H1 (cell line): ENCODE results near the gene HOXD12. TPM values are rescaled to one million over a fixed set of nuclear protein-coding genes. Genes with fewer than 3 reads are reported as not detected.
A peak's percentile ranks its signal among the peaks of the same experiment; 100 is the strongest.

ENCODE experiments used
- ASH2L ChIP-seq: fragments of 200-600, 300-600 bp; sonication (generic); IDR thresholded peaks from one replicate; pipeline ENCODE4 v1.7.1; 2017; ENCODE audit warnings: low read length
- BACH1 ChIP-seq: IDR thresholded peaks from 2 replicates; pipeline ENCODE4 v1.6.1; 2012; ENCODE audit warnings: low read length, improper control_type of control experiment
- CBX8 ChIP-seq: fragments of 300-800, 300-1000 bp; sonication (generic); IDR thresholded peaks from 2 replicates; pipeline ENCODE4 v1.7.1; 2016; ENCODE audit warnings: low read depth, low read length, borderline replicate concordance
- CREB1 ChIP-seq: IDR thresholded peaks from 2 replicates; pipeline ENCODE4 v1.6.1; 2012; ENCODE audit warnings: inconsistent platforms
- EP300 ChIP-seq, 2 experiments: IDR thresholded peaks; 1 replicate in 1 of 2; 2 replicates in 1 of 2; pipeline ENCODE4 v1.6.1; 2011 to 2012; ENCODE audit warnings: low read depth in 2 of 2, low read length in 2 of 2, mild to moderate bottlenecking in 2 of 2, borderline replicate concordance in 1 of 2, inconsistent platforms in 1 of 2, moderate library complexity in 1 of 2
- HDAC2 ChIP-seq, 2 experiments: fragments of 300-600 bp in 1 of 2; sonication (generic) in 1 of 2; IDR thresholded peaks; 2 replicates each; pipeline ENCODE4 v1.6.1; 2011 to 2012; ENCODE audit warnings: low read depth in 2 of 2, low read length in 2 of 2, mild to moderate bottlenecking in 2 of 2, moderate library complexity in 2 of 2, borderline replicate concordance in 1 of 2, inconsistent platforms in 1 of 2
- KDM4A ChIP-seq: IDR thresholded peaks from one replicate; pipeline ENCODE4 v1.7.1; 2012; ENCODE audit warnings: low read depth, mild to moderate bottlenecking, moderate library complexity, low read length, inconsistent platforms; ENCODE audit not compliant: severe bottlenecking
- NANOG ChIP-seq: IDR thresholded peaks from 2 replicates; pipeline ENCODE4 v1.6.1; 2011; ENCODE audit warnings: low read length, low read depth, mild to moderate bottlenecking, inconsistent platforms; ENCODE audit not compliant: insufficient read depth, poor library complexity, severe bottlenecking
- POLR2AphosphoS5 ChIP-seq: IDR thresholded peaks from 2 replicates; pipeline ENCODE4 v1.6.1; 2011; ENCODE audit warnings: low read depth, low read length
- POU5F1 ChIP-seq: IDR thresholded peaks from 2 replicates; pipeline ENCODE4 v1.6.1; 2011; ENCODE audit warnings: low read depth, mild to moderate bottlenecking, low read length, moderate library complexity
- RXRA ChIP-seq: IDR thresholded peaks from 2 replicates; pipeline ENCODE4 v1.6.1; 2011; ENCODE audit warnings: low read depth, mild to moderate bottlenecking, low read length, moderate library complexity; ENCODE audit not compliant: insufficient read depth
- SIX5 ChIP-seq: IDR thresholded peaks from 2 replicates; pipeline ENCODE4 v1.6.1; 2011; ENCODE audit warnings: mild to moderate bottlenecking, low read depth, low read length
- TBP ChIP-seq: IDR thresholded peaks from 2 replicates; pipeline ENCODE4 v1.6.1; 2011; ENCODE audit warnings: low read depth, low read length, improper control_type of control experiment
- YY1 ChIP-seq: IDR thresholded peaks from 2 replicates; pipeline ENCODE4 v1.6.1; 2011; ENCODE audit warnings: low read depth, mild to moderate bottlenecking, low read length
- polyA plus RNA-seq, 7 experiments: library from polyadenylated mRNA; depleted of rRNA in 3 of 7; stranded (reverse) in 5 of 7; unstranded in 2 of 7; fragments of >200 nt in 5 of 7; fragments of 200-250 nt in 2 of 7; gene quantifications; 1 replicate in 5 of 7; 2 replicates in 1 of 7; 4 replicates in 1 of 7; pipeline versions ENCODE4 v1.2.1 to v1.2.3, GENCODE V29; 2011 to 2013; ENCODE audit warnings: missing spikeins in 2 of 7, mixed read lengths in 2 of 7
- total RNA-seq: library from RNA; stranded (reverse); fragmentation: NEBNext Ultra II Directional; extraction: Animal tissue kit (Norgen Biotek cat#: 25700); gene quantifications from 2 replicates; pipeline ENCODE4 v1.2.1, GENCODE V29; 2021

The HOXD12 gene
- total and polyA plus RNA-seq, 2 of the 8 experiments (the other 6 are each of a cell fraction or from before 2014, with no cell fraction given) = not detected

DNA sequence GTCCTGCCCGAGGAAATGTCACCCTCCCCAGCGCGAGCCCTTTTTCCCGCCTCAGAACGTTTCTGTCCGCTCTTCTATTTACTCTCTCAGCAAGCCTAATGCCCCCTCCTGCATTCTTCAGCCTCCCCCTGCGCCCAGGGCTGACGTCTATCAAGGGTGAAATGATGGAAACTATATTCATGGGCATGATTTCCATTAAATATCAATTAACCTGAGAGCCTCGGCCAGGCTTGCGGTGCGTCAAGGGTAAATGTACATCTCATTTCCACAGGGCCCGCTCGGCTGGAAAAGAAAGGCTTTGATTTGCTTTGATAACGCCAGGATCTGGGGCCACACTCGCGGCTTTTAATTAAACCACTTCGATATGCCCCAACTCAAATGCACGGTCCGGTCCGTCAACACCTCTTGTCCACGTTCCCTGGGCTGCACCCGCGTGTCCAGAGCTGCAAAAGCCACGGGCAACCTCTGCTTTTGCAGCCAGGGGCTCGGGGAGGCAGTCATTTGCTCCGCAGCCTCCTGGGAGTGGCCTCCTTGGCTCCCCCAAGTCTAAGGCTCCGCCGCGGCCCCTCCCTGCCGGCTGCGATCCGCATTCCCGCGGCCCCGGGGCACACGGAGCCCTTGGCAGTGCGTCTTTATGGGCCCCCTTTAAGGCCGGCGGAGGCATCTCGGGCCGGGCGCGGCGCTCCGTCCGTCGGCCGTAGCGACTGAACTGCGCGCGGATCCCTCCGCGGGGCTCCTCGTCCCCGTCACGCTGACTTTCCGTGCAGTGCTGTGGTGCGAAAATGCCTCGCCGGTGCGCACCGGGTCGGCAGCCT, 29.6 kb downstream of the HOXD12 start, which contains the start of gene HOXD8 (continued):
- TF ChIP-seq CREB1 (peak; percentile 50), KDM4A (peak; percentile 26), RXRA (no peak), HDAC2 (IDR thresholded peaks at IDR 0.05; ENCODE audit: borderline replicate concordance in 1 of 2, low read depth in 2 of 2, low read length in 2 of 2) (0 out of 4 replicates have a peak, but pooled peaks of 1 of the 2 experiments have one; percentile 13), NANOG (no peak), ASH2L (no peak), TBP (no peak), POLR2AphosphoS5 (no peak), BACH1 (peak; percentile 33; the same call in 1 of the 2 replicates), EP300 (IDR thresholded peaks at IDR 0.05; ENCODE audit: borderline replicate concordance in 1 of 2, low read depth in 2 of 2, low read length in 2 of 2) (no peak), POU5F1 (no peak), YY1 (peak; percentile 16; the same call in 1 of the 2 replicates), SIX5 (no peak), CBX8 (peak; percentile 44; the same call in 1 of the 2 replicates)
